ENCODE results near the gene RAP1GAP. TPM values are rescaled to one million over a fixed set of nuclear protein-coding genes. Genes with fewer than 3 reads are reported as not detected.

Gene RAP1GAP
- total and polyA plus RNA-seq, 4 donors: 5.6 to 64.7 (median 28.0) TPM

GRCh38 chr1:21673277-21673780 is 4.2 kb upstream of the RAP1GAP start:
- no peak for ATAC-seq (ENCODE audit: insufficient read depth, low FRiP score)
- Histone ChIP-seq H3K36me3 (ENCODE audit: control insufficient read depth in 4 of 4, insufficient read depth in 4 of 4, low read length in 4 of 4) (peaks cover 0 to 5% (median 0%) of the 10 kb centered on the region in 4 donors), H3K27me3 (ENCODE audit: control insufficient read depth in 3 of 3, insufficient read depth in 3 of 3, low read length in 2 of 3) (peaks cover 0 to 21% (median 9%) of the 10 kb centered on the region in 3 donors), H3K9me3 (ENCODE audit: control insufficient read depth in 4 of 4, insufficient read depth in 3 of 4, low read length in 3 of 4) (no peaks in the 10 kb centered on the region), H3K4me3 (no peak overlapping the region), H3K9ac (ENCODE audit: insufficient read depth in 1 of 2, low read length in 2 of 2) (no peak overlapping the region), H3K4me1 (ENCODE audit: control insufficient read depth in 5 of 5, insufficient read depth in 5 of 5, low read length in 5 of 5) (peaks cover 0 to 37% (median 17%) of the 10 kb centered on the region in 5 donors), H3K27ac (ENCODE audit: low read depth in 1 of 2, low read length in 1 of 2) (peak overlapping the region in 1 of 2 donors; percentile 16)
- peak in 2 of 3 donors; percentile 83 to 89 for DNase-seq
- no peak for TF ChIP-seq CTCF (IDR thresholded peaks at IDR 0.05; ENCODE audit: control extremely low read depth, extremely low read depth)
- WGBS, 2 donors: 13 to 18% methylated on average over 9 of the region's 9 CpGs

GRCh38 chr1:21672478-21673276 is 3.5 kb upstream of the RAP1GAP start:
- no peak for DNase-seq
- no peak overlapping the region for H3K4me3 ChIP-seq

GRCh38 chr1:21671915-21672314 is 2.8 kb upstream of the RAP1GAP start:
- H3K4me3 ChIP-seq: no peak overlapping the region
- ATAC-seq (ENCODE audit: insufficient read depth, low FRiP score): no peak
- DNase-seq: peak in 1 of 3 donors; percentile 48
- H3K9me3 ChIP-seq (ENCODE audit: control insufficient read depth in 4 of 4, insufficient read depth in 3 of 4, low read length in 3 of 4): peaks cover 0 to 2% (median 0%) of the 10 kb centered on the region in 4 donors
- H3K27ac ChIP-seq (ENCODE audit: low read depth in 1 of 2, low read length in 1 of 2): no peak overlapping the region
- 44 to 75% methylated on average over 6 of the region's 6 CpGs for WGBS, 2 donors
- no peak overlapping the region for H3K9ac ChIP-seq (ENCODE audit: insufficient read depth in 1 of 2, low read length in 2 of 2)
- no peak for TF ChIP-seq CTCF (IDR thresholded peaks at IDR 0.05; ENCODE audit: control extremely low read depth, extremely low read depth)
- H3K27me3 ChIP-seq (ENCODE audit: control insufficient read depth in 3 of 3, insufficient read depth in 3 of 3, low read length in 2 of 3): peaks cover 0 to 27% (median 9%) of the 10 kb centered on the region in 3 donors
- peaks cover 0 to under 1% (median 0%) of the 10 kb centered on the region in 4 donors for H3K36me3 ChIP-seq (ENCODE audit: control insufficient read depth in 4 of 4, insufficient read depth in 4 of 4, low read length in 4 of 4)
- peaks cover 0 to 40% (median 17%) of the 10 kb centered on the region in 5 donors for H3K4me1 ChIP-seq (ENCODE audit: control insufficient read depth in 5 of 5, insufficient read depth in 5 of 5, low read length in 5 of 5)

More at GRCh38 chr1:21672478-21673276, 3.5 kb upstream of the RAP1GAP start:
- no peak for TF ChIP-seq CTCF (IDR thresholded peaks at IDR 0.05; ENCODE audit: control extremely low read depth, extremely low read depth)
- peaks cover 0 to 2% (median 0%) of the 10 kb centered on the region in 4 donors for H3K9me3 ChIP-seq (ENCODE audit: control insufficient read depth in 4 of 4, insufficient read depth in 3 of 4, low read length in 3 of 4)
- peaks cover 0 to 40% (median 17%) of the 10 kb centered on the region in 5 donors for H3K4me1 ChIP-seq (ENCODE audit: control insufficient read depth in 5 of 5, insufficient read depth in 5 of 5, low read length in 5 of 5)
- WGBS, 2 donors: 78 to 80% methylated on average over 10 of the region's 10 CpGs
- H3K27ac ChIP-seq (ENCODE audit: low read depth in 1 of 2, low read length in 1 of 2): no peak overlapping the region
- no peak for ATAC-seq (ENCODE audit: insufficient read depth, low FRiP score)
- H3K27me3 ChIP-seq (ENCODE audit: control insufficient read depth in 3 of 3, insufficient read depth in 3 of 3, low read length in 2 of 3): peaks cover 0 to 27% (median 9%) of the 10 kb centered on the region in 3 donors
- no peak overlapping the region for H3K9ac ChIP-seq (ENCODE audit: insufficient read depth in 1 of 2, low read length in 2 of 2)
- peaks cover 0 to 5% (median 0%) of the 10 kb centered on the region in 4 donors for H3K36me3 ChIP-seq (ENCODE audit: control insufficient read depth in 4 of 4, insufficient read depth in 4 of 4, low read length in 4 of 4)
